NCI-H1417 (cell line): ENCODE data around the gene RGMA.

Experiments used
- DNase-seq, 3 experiments: peaks; one replicate each; lab custom pipeline; 2025; lab: John Stamatoyannopoulos, UW

The RGMA gene

GRCh38 chr15:93088981-93089726, at the start of gene RGMA:
Gene RGMA, minus strand, starts transcription at chr15:93089211. Its CDS starts 279 bp downstream, at chr15:93088932.
- DNase-seq: peak in 2 of 3 experiments; percentile 51 to 72

GRCh38 chr15:93136606-93137005, 47.6 kb upstream of the RGMA start:
- DNase-seq: no peak

- DNase-seq: no peak
Observed at GRCh38 chr15:93135997-93136397, 47.0 kb upstream of the RGMA start.

GRCh38 chr15:93135459-93135858, 46.4 kb upstream of the RGMA start:
- DNase-seq: no peak

- DNase-seq: no peak
Observed at GRCh38 chr15:93131485-93132095, 42.6 kb upstream of the RGMA start.

- peak in 1 of 3 experiments; percentile 70 for DNase-seq
Observed at GRCh38 chr15:93129702-93130488, 40.9 kb upstream of the RGMA start.

- no peak for DNase-seq
Observed at GRCh38 chr15:93127286-93127685, 38.3 kb upstream of the RGMA start.

GRCh38 chr15:93126599-93126998, 37.6 kb upstream of the RGMA start:
- DNase-seq: no peak

GRCh38 chr15:93126148-93126547, 37.1 kb upstream of the RGMA start:
- DNase-seq: no peak

- DNase-seq: no peak
Observed at GRCh38 chr15:93124126-93124525, 35.1 kb upstream of the RGMA start.

- peak in 1 of 3 experiments; percentile 31 for DNase-seq
Observed at GRCh38 chr15:93121973-93122910, 33.2 kb upstream of the RGMA start.

GRCh38 chr15:93121107-93121506, 32.1 kb upstream of the RGMA start:
- peak in 1 of 3 experiments; percentile 33 for DNase-seq

- no peak for DNase-seq
Observed at GRCh38 chr15:93118904-93119303, 29.9 kb upstream of the RGMA start.

GRCh38 chr15:93111451-93111850, 22.4 kb upstream of the RGMA start:
- no peak for DNase-seq

- DNase-seq: no peak
Observed at GRCh38 chr15:93110502-93111040, 21.6 kb upstream of the RGMA start.

GRCh38 chr15:93109336-93110102, 20.5 kb upstream of the RGMA start:
- no peak for DNase-seq

- DNase-seq: no peak
Observed at GRCh38 chr15:93107646-93108045, 18.6 kb upstream of the RGMA start.

GRCh38 chr15:93105485-93105884, 16.5 kb upstream of the RGMA start:
- peak in 1 of 3 experiments; percentile 57 for DNase-seq

- no peak for DNase-seq
Observed at GRCh38 chr15:93103823-93104222, 14.8 kb upstream of the RGMA start.

GRCh38 chr15:93102211-93102610, 13.2 kb upstream of the RGMA start:
- DNase-seq: no peak

GRCh38 chr15:93093765-93094164, 4.8 kb upstream of the RGMA start:
- DNase-seq: no peak
